Pancreas (tissue), 10 donors: ENCODE results near the gene TAF7. TPM values are rescaled to one million over a fixed set of nuclear protein-coding genes. Genes with fewer than 3 reads are reported as not detected.
"Not testable (repeated sequence)": the region's sequence is repeated elsewhere in the genome, so short reads cannot be mapped to it uniquely, and the experiment has no call there.

Experiments used
- ATAC-seq, 4 donors: fragments of 200-7000 bp; cut with Tn5 transposase; one replicate each; pipeline versions ENCODE4 v1.8.0 to v1.9.1; 2020; ENCODE audit warnings: mild to moderate bottlenecking in 4 of 4, moderate library complexity in 4 of 4
- DNase-seq, 6 donors: peaks; one replicate each; pipeline ENCODE4 v3.0.0-alpha.2; 2020
- FAIRE-seq: peaks from 2 replicates; lab custom pipeline; 2012; peaks lifted over from hg19 to GRCh38; lab: Jason Lieb, UNC
- H3K27ac ChIP-seq, 4 donors: fragments of 200-600 bp; sonication (generic); 1 replicate in 3 of 4; 2 replicates in 1 of 4; pipeline versions ENCODE4 v1.5.0 to v1.8.0; 2020
- H3K27me3 ChIP-seq, 4 donors: fragments of 200-600 bp; one replicate each; pipeline ENCODE4 v1.8.0; 2021
- H3K36me3 ChIP-seq, 3 donors: fragments of 200-600 bp; sonication (generic) in 1 of 3; one replicate each; pipeline versions ENCODE4 v1.5.0 to v1.8.0; 2020 to 2021
- H3K4me1 ChIP-seq, 3 donors: fragments of 200-600 bp; one replicate each; pipeline ENCODE4 v1.8.0; 2021
- H3K4me3 ChIP-seq, 4 donors: fragments of 200-600 bp; sonication (generic) in 2 of 4; one replicate each; pipeline versions ENCODE4 v1.5.0 to v1.8.0; 2020 to 2021
- H3K9me3 ChIP-seq, 4 donors: fragments of 200-600 bp; one replicate each; pipeline ENCODE4 v1.8.0; 2021
- CTCF ChIP-seq, 4 donors: fragments of 200-600 bp; sonication (generic) in 3 of 4; IDR thresholded peaks; one replicate each; pipeline versions ENCODE4 v1.5.0 to v1.8.0; 2021; ENCODE audit warnings: antibody characterized with exemption in 4 of 4
- WGBS, 2 donors: extraction: QIAGEN DNeasy Blood & Tissue Kit; methylation state at CpG; one replicate each; pipeline ENCODE4 v1.1.7; 2013; 5-methylcytosine and 5-hydroxymethylcytosine counted together
- intact Hi-C, 3 donors: fragments of 100-400 bp; cut with DNase I; formaldehyde crosslinking; loops; one replicate each; pipeline versions ENCODE4 v1.11.1 to v1.14.2; 2022
- polyA plus RNA-seq, 2 donors: library from polyadenylated mRNA; stranded (reverse); fragments of 200-250 nt; gene quantifications; one replicate each; pipeline ENCODE4 v1.2.3, GENCODE V29; 2013
- total RNA-seq, 6 donors: library from RNA; stranded (reverse); fragmentation: NEBNext Ultra II Directional in 4 of 6; extraction: Animal tissue kit (Norgen Biotek cat#: 25700) in 4 of 6; gene quantifications; one replicate each; pipeline versions ENCODE4 v1.2.1 to v1.2.4, GENCODE V29; 2021 to 2023
- donor health status: healthy with polysubstance abuse.
- donor health status: DM: no; HTN: no; CAD: no; lungs with moderate emphysema.
- donor health status: DM: no; HTN: no; CAD: no.
- donor health status: control.
- donor health status: control.
- donor health status: Bipolar disorder and iron deficiency.
- donor health status: DM: yes; HTN: yes; CAD: no.
- donor health status: DM: no; HTN: no; CAD: no.
- donor health status: DM: no; HTN: no; CAD: no.
- donor health status: DM: yes; HTN: yes; CAD: no.

TAF7 gene
- total and polyA plus RNA-seq, 8 donors, result 16.6 to 47.4 (median 22.7) TPM

GRCh38 chr5:141319699-141320098, 885 bp downstream of the TAF7 start:
- H3K4me3 ChIP-seq, result peak overlapping the region; percentile 63 to 74 (median 71)
- peaks cover 0 to 16% (median 0%) of the 10 kb centered on the region in 3 donors for H3K36me3 ChIP-seq
- TF ChIP-seq CTCF (IDR thresholded peaks at IDR 0.05), result no peak
- H3K27me3 ChIP-seq, result no peaks in the 10 kb centered on the region
- 70 to 73% methylated on average over 5 of the region's 5 CpGs for WGBS, 2 donors
- peak overlapping the region in 2 of 4 donors; percentile 85 to 91 for H3K27ac ChIP-seq
- intact Hi-C loops, result no loop called here
- DNase-seq (no peak), FAIRE-seq (no peak), ATAC-seq (no peak)
- H3K4me1 ChIP-seq, result no peaks in the 10 kb centered on the region
- H3K9me3 ChIP-seq, result peaks cover 0 to 34% (median 10%) of the 10 kb centered on the region in 4 donors

- H3K9me3 ChIP-seq, result peaks cover 0 to 34% (median 10%) of the 10 kb centered on the region in 4 donors
- FAIRE-seq, result no peak
- TF ChIP-seq CTCF (IDR thresholded peaks at IDR 0.05), result no peak
- no peak overlapping the region for H3K4me3 ChIP-seq
- H3K36me3 ChIP-seq, result peaks cover 0 to 16% (median 0%) of the 10 kb centered on the region in 3 donors
- DNase-seq, result no peak
- intact Hi-C loops, result no loop called here
- no peaks in the 10 kb centered on the region for H3K4me1 ChIP-seq
- no peaks in the 10 kb centered on the region for H3K27me3 ChIP-seq
- no peak for ATAC-seq
- WGBS, 2 donors, result 98 to 99% methylated on average over 6 of the region's 6 CpGs
- no peak overlapping the region for H3K27ac ChIP-seq
These were observed 1.4 kb downstream of the TAF7 start for GRCh38 chr5:141319202-141319601.

- H3K27me3 ChIP-seq, intact Hi-C loops, H3K27ac ChIP-seq, ATAC-seq, FAIRE-seq, H3K4me3 ChIP-seq, H3K4me1 ChIP-seq, DNase-seq: not testable (repeated sequence)
- 82 to 86% methylated on average over 4 of the region's 4 CpGs for WGBS, 2 donors
- peaks cover 0 to 16% (median 0%) of the 10 kb centered on the region in 3 donors for H3K36me3 ChIP-seq
- peaks cover 0 to 34% (median 10%) of the 10 kb centered on the region in 4 donors for H3K9me3 ChIP-seq
These were observed 3.6 kb downstream of the TAF7 start for GRCh38 chr5:141316963-141317362.

GRCh38 chr5:141313711-141314110, 6.9 kb downstream of the TAF7 start:
- Histone ChIP-seq H3K4me3 (no peak overlapping the region), H3K4me1 (no peaks in the 10 kb centered on the region), H3K27ac (no peak overlapping the region), H3K27me3 (no peaks in the 10 kb centered on the region), H3K36me3 (peaks cover 0 to 16% (median 0%) of the 10 kb centered on the region in 3 donors), H3K9me3 (peaks cover 0 to 31% (median 3%) of the 10 kb centered on the region in 4 donors)
- intact Hi-C loops, result no loop called here
- DNase-seq (no peak), ATAC-seq (no peak), FAIRE-seq (no peak)
- no peak for TF ChIP-seq CTCF (IDR thresholded peaks at IDR 0.05)

- no peaks in the 10 kb centered on the region for H3K27me3 ChIP-seq
- ATAC-seq (no peak), FAIRE-seq (no peak), DNase-seq (no peak)
- H3K27ac ChIP-seq, result no peak overlapping the region
- no peak overlapping the region for H3K4me3 ChIP-seq
- intact Hi-C loops, result no loop called here
- H3K4me1 ChIP-seq, result no peaks in the 10 kb centered on the region
- no peak for TF ChIP-seq CTCF (IDR thresholded peaks at IDR 0.05)
- no peaks in the 10 kb centered on the region for H3K36me3 ChIP-seq
- 88 to 97% methylated on average over 1 of the region's 1 CpG for WGBS, 2 donors
- peaks cover 0 to 4% (median 0%) of the 10 kb centered on the region in 4 donors for H3K9me3 ChIP-seq
These were observed 14.0 kb downstream of the TAF7 start for GRCh38 chr5:141306630-141307029.
